Fibroblast of pulmonary artery (primary cell): ENCODE measurements around the gene CDC42SE1.
A peak's percentile ranks its signal among the peaks of the same experiment; 100 is the strongest.

ENCODE experiments used
- DNase-seq: peaks from one replicate; pipeline ENCODE4 v3.0.0-alpha.2; 2010; ENCODE audit warnings: low read depth
- H3K4me3 ChIP-seq: replicated peaks from 2 replicates; pipeline ENCODE4 v1.5.1; 2011; ENCODE audit warnings: low read depth, mild to moderate bottlenecking, control low read depth, low read length, moderate library complexity
- CTCF ChIP-seq: IDR thresholded peaks from 2 replicates; pipeline ENCODE4 v1.5.1; 2011; ENCODE audit warnings: mild to moderate bottlenecking, control low read depth, low read length, inconsistent platforms; ENCODE audit errors: missing control alignments

The CDC42SE1 gene

GRCh38 chr1:151061704-151062103, 2.3 kb upstream of the CDC42SE1 start:
- no peak for TF ChIP-seq CTCF
- peak overlapping the region; percentile 97 for H3K4me3 ChIP-seq
- DNase-seq: no peak

- DNase-seq: no peak
- peak overlapping the region; percentile 97 for H3K4me3 ChIP-seq
- TF ChIP-seq CTCF: no peak
Observed at GRCh38 chr1:151060657-151061421, 1.4 kb upstream of the CDC42SE1 start.

GRCh38 chr1:151060007-151060656, 710 bp upstream of the CDC42SE1 start, which contains the start of gene MLLT11:
MLLT11 (plus strand) TSS chr1:151060397; CDS start chr1:151067225, 6,828 bp downstream.
- H3K4me3 ChIP-seq: peak within 1 kb of the TSS; percentile 97
- TF ChIP-seq CTCF: no peak
- DNase-seq: peak; percentile 60

- peak; percentile 28 for DNase-seq
- H3K4me3 ChIP-seq: peak overlapping the region; percentile 97
- no peak for TF ChIP-seq CTCF
Observed at GRCh38 chr1:151058692-151059091, 730 bp downstream of the CDC42SE1 start.

GRCh38 chr1:151056149-151056548, 3.3 kb downstream of the CDC42SE1 start:
- DNase-seq: no peak

GRCh38 chr1:151055581-151055980, 3.8 kb downstream of the CDC42SE1 start:
- H3K4me3 ChIP-seq: no peak overlapping the region
- no peak for TF ChIP-seq CTCF
- no peak for DNase-seq

More at GRCh38 chr1:151056149-151056548, 3.3 kb downstream of the CDC42SE1 start:
- no peak for TF ChIP-seq CTCF
- no peak overlapping the region for H3K4me3 ChIP-seq
